CD4-positive, alpha-beta T cell treated with Interleukin-12 subunit alpha and Interleukin-12 subunit beta, for 1 hour (primary cell): ENCODE results near the gene SLC4A1AP.
"Not testable (repeated sequence)": the region's sequence is repeated elsewhere in the genome, so short reads cannot be mapped to it uniquely, and the experiment has no call there.

ENCODE experiments used
- DNase-seq: peaks from one replicate; pipeline ENCODE4 v3.0.0-alpha.2; 2020

The SLC4A1AP gene

GRCh38 chr2:27663285-27664153 is at the start of gene SLC4A1AP, which contains the start of gene SUPT7L:
SLC4A1AP (plus strand) TSS chr2:27663889; CDS start chr2:27663915, 26 bp downstream.
SUPT7L (minus strand) TSS chr2:27663614; CDS start chr2:27662192, 1,422 bp downstream.
- peak; percentile 83 for DNase-seq

- no peak for DNase-seq
Observed at GRCh38 chr2:27613985-27614384, 49.7 kb upstream of the SLC4A1AP start.

GRCh38 chr2:27615316-27615715 is 48.4 kb upstream of the SLC4A1AP start:
- DNase-seq: no peak

- no peak for DNase-seq
Observed at GRCh38 chr2:27621524-27621923, 42.2 kb upstream of the SLC4A1AP start.

- DNase-seq: no peak
Observed at GRCh38 chr2:27622921-27623384, 40.7 kb upstream of the SLC4A1AP start.

GRCh38 chr2:27624943-27625342 is 38.7 kb upstream of the SLC4A1AP start:
- DNase-seq: no peak

GRCh38 chr2:27626323-27626722 is 37.4 kb upstream of the SLC4A1AP start:
- not testable (repeated sequence) for DNase-seq

GRCh38 chr2:27626921-27627320 is 36.8 kb upstream of the SLC4A1AP start:
- not testable (repeated sequence) for DNase-seq

GRCh38 chr2:27627963-27628766 is 35.5 kb upstream of the SLC4A1AP start:
- DNase-seq: no peak

- DNase-seq: peak; percentile 93
Observed at GRCh38 chr2:27628767-27629709, 34.7 kb upstream of the SLC4A1AP start, which contains the start of the genes CCDC121 and GPN1. CCDC121 (minus strand) TSS chr2:27629012; CDS start chr2:27627799, 1,213 bp downstream. GPN1 (plus strand) TSS chr2:27629050; CDS start chr2:27629059, 9 bp downstream.

- DNase-seq: not testable (repeated sequence)
Observed at GRCh38 chr2:27630257-27630656, 33.4 kb upstream of the SLC4A1AP start.

GRCh38 chr2:27634291-27634690 is 29.4 kb upstream of the SLC4A1AP start:
- no peak for DNase-seq

GRCh38 chr2:27636766-27637165 is 26.9 kb upstream of the SLC4A1AP start:
- DNase-seq: no peak

GRCh38 chr2:27638037-27638637 is 25.6 kb upstream of the SLC4A1AP start:
- peak; percentile 15 for DNase-seq

- no peak for DNase-seq
Observed at GRCh38 chr2:27638709-27639108, 25.0 kb upstream of the SLC4A1AP start.

- DNase-seq: no peak
Observed at GRCh38 chr2:27640722-27641245, 22.9 kb upstream of the SLC4A1AP start.

- no peak for DNase-seq
Observed at GRCh38 chr2:27645197-27645596, 18.5 kb upstream of the SLC4A1AP start.

GRCh38 chr2:27647289-27647688 is 16.4 kb upstream of the SLC4A1AP start:
- DNase-seq: no peak

- DNase-seq: no peak
Observed at GRCh38 chr2:27647737-27648136, 16.0 kb upstream of the SLC4A1AP start.

- no peak for DNase-seq
Observed at GRCh38 chr2:27651056-27651455, 12.6 kb upstream of the SLC4A1AP start.

- no peak for DNase-seq
Observed at GRCh38 chr2:27652341-27652740, 11.3 kb upstream of the SLC4A1AP start.
